Activated CD8-positive, alpha-beta memory T cell treated with anti-CD3 and anti-CD28 coated beads, Interleukin-2, amount 50 U/mL, for 24 hours (primary cell): ENCODE data around the gene PIK3CD.

Experiments used
- DNase-seq: peaks from one replicate; pipeline ENCODE4 v3.0.0-alpha.2; 2020; ENCODE audit errors: extremely low read depth

The PIK3CD gene

DNA sequence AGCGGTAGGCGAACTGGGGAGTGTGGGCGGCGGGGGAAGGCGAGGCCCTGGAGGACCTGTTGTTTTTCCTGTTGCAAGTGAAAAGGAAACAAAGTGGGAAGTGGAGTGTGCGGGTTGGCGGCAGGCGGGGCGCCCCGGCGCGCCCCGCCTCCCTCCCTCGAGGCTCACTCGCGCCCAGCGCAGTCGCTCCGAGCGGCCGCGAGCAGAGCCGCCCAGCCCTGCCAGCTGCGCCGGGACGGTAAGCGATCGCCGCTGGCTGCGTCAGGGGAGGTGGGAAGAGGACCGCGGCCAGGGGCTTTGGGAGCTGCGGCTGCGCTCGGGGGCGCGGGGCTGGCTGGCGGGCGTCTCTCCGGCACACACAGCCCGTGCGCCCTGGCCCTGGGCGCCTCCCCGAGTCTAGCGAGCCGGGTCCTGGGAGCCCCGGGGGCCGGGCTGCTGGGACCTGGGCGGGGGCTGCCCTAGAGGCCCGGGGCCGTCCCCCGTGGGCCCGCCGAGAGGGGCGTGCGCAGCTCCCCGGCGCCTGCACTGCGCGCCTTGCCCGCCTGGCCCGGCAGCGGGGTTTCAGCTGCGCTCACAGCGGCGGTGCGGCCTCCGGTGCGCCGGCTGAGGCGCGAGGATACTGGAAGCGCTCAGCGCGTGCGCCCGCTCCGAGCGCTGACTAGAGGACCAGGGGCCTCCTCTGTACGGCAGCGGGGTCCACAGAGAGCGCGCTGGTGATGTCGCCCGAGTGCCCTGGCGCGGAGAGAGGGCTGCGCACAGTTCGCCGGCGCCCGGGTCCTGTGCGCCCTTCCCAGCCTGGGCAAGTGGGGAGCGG, at the start of gene PIK3CD:
Gene PIK3CD, plus strand, starts transcription at position 167 of the 814 bp plus-strand sequence. CDS start 58,725 bp downstream, outside the sequence.
- DNase-seq: no peak

DNA sequence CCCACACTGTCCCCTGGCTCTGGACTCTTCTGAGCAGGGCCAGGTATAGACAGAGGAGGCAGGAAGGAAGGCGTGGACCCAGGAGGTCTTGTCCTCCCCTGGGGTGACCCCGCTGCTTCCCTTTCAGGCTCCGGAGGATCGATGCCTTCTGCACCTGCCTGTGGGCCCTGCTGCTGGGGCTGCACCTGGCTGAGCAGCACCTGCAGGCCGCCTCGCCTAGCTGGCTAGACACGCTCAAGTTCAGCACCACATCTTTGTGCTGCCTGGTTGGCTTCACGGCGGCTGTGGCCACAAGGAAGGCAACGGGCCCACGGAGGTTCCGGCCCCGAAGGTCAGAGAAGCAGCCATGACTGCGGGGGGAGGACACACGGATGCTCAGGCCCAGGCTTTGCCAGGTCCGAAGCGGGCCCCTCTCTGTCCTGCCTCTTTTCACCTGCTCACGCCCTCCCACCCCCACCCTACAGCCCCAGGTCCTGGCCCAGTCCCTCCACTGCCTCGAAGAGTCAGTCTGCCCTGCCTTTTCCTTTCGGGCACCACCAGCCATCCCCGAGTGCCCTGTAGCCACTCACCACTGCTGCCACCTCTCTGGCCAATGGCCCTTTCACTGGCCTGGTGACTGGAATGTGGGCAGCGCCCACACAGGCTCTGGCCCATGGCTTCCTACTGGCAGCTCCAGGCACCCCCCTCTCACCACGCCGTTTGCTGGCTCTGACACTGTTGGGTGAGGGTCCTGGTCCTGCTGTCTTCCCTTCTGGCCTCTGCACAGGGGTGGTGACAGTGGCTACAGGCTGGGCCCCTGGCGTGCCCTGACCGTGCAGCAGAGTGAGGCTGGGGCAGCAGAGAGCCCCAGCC, 49.4 kb upstream of the PIK3CD start:
- DNase-seq: no peak

DNA sequence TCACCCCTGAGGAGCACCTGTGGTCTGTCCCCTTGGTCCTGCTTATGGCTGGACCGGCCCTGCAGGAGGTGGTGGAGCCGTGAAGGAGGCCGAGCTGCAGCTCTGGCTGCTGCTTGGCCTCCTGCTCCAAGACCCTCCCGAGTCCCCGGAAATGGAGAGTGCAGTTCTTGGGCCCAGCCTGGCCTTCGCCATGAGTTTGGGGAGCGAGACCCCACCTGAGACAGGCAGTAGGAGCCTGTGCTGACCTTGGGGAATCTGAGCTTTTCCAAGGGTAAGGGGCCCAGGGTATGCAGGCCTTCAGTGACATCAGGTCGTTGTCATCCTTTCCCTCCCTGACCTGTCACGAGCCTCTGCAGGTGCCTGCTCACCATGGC, 48.8 kb upstream of the PIK3CD start:
- no peak for DNase-seq

DNA sequence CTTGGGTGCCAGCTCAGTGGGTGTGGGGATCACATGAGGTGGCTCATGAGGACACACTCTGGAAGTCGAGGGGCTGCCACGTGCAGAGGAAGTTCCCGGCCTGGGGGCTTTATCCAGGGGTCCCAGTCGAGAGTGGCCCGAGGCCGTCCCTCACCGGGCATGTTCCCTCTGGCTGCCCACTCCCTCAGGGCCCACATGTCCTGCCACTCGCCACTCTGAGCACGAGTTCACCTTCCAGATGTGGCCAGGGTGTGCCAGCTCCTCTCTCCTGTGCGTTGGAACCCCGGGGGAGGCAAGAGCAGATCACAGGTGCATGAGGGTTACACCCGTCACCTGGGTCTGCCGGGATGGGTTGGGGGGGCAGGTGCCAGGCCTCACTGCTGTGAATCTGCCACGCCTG, 48.2 kb upstream of the PIK3CD start:
- no peak for DNase-seq

DNA sequence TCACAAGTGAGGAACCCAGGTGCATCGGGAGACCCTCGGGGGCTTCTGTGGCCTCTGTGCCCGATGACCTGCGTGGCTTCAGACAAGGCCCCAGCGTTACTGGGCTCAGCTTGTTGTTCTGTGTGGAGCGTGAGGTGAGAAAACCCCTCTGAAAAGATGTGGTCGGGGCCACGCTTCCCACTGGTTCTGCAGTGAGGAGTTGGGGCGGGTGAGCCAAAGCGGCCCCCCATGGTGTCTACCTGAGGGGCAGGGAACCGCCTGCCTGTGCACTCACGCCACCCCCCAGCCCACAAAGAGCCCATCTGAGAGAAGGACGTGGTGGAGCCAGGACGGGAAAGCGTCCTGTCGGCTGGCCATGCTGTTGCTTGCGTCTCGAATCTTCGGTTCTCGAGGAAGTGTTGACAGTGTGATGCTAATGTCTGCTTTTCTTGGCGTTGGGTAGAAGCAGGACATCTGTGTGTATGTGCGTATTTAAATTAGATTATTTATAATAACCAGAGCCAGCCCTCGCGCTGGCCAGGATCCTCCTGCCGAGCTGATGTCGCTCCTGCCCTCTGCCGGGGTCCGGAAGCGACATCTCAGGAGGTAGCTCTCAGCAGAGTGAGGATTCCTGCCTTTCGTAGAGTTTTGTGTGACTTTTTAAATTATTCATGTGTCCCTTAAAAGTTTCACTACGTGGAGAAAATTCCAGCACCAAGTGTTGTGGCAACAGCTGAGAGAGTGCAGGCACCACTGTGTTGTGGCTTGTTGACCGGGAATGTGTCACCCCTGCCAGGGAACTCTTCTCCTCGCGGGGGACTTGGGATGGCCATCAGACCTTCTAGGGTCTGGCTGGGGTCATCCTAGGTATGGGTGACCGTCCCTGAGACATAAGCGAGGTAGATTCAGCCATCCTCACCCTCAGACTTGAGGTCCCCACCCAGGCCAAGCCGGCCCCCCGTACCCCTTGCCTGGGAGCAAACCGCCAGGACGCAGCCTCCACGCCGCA, 47.5 kb upstream of the PIK3CD start:
- no peak for DNase-seq

DNA sequence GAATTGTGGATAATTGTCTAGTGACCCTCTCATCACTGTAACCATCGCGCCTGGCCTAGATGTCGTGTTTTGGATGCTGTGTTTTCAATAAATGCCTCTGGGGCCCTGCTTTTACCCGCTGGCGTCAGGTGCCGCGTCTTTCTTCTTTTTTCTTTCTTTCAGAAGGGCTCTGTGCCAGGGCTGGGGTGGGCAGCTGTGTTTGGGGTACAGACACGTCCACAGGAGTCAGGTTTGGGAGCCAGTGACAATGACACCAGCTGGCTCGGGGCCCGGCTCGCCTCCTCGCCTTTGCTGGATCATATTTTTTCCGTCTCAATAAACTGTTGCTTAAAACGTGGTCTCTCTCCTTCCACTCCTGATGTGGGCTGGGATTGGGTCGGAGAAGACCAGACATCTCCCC, 46.7 kb upstream of the PIK3CD start:
- no peak for DNase-seq

DNA sequence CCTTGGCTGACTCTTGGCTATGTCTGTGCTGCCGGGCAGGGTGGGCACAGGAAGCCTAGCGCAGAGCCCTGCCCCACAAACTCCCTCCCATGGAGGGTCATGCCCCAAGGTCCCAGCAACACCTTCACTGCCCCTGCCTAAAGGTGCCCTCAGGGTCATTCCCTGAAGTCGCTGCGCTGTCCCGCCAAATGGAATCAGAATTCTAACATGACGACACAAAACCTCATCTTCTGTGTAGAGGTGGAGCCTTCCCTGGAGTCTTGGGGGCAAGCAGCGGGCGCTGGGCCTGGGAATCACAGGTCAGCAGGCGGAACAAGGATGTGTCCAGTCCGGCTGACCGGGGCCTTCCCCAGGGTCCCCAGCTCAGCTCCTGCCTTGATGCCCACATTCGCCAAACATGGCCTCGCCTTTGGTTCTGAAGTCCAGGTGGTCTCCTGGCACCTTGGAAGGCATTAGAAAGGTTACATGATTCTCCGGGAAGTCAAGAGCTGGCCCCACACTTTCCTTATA, 45.5 kb upstream of the PIK3CD start:
- no peak for DNase-seq

DNA sequence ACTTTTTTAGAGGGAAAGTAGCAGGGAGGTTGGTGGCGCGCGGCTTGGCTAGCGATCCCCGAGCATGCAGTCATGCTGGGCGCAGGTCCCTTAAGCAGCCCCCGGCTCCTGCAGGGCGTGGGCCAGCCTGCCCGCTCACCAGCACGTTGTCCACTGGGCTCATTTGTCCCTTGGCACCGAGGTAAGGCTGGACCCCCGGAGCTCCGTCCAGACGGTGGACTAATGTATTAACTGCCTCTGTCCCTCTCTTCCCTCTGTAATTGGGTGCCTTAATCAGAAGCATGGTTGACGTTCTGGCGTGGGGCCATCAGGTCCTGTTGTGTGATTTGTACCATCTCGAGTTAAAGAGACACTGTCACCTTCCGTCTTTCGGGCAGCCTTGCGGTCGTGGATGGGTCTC, 45.1 kb upstream of the PIK3CD start:
- DNase-seq: no peak

DNA sequence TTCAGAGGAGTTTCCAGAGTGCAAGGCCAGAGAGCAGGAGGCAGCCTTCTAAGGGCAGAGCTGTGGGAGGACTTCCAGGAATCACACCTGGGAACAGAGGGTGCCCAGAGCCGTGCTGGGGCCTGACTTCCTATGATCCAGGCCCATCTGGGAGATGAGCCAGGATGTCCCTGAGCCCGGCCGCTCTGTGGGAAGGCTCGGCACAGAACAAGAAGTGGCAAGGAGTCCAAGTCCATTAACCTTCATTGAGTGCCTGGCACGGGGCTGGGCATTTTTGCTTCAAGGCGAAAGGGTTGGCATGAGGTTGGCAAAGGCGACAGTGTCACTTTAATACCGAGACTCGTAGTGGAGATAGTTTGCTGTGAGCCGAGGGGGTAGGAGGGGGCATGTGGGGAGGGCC, 44.6 kb upstream of the PIK3CD start:
- no peak for DNase-seq

DNA sequence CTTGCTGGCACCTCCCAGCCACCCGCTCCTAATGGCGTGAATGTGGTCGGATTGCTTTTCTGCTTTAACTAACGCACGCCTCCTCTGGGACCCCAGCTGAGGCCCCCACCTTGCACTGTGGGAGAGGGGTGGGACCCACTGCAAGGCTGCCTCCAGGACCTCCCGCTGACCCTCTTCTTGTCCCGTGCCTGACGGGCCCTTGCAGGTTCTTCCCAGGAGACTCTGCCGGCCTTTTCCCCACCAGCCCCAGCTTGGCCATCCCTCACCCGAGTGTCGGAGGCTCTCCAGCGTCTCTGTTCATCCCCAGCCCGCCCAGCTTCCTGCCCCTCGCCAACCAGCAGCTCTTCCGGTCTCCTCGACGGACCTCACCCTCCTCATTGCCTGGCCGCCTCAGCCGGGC, 44.2 kb upstream of the PIK3CD start:
- no peak for DNase-seq

DNA sequence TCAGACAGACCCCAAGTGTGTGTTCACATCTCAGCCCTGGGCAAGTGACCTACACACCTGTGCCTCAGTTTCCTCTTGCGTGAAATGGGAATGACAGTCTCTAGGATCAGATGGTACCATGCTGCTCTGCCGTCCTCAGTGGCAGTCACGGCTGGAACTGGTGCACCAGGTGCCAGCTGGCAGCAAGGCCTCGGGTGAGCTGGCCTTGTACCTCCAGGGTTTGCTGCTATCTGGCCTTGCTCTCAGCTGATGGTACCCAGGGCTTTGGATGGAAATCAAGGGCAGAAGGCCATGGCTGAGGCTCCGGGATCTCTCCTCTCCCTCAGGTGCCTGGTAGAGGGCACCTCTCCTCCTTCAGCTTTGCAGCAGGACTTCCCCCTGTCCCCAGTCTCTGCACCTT, 41.5 kb upstream of the PIK3CD start:
- DNase-seq: no peak

DNA sequence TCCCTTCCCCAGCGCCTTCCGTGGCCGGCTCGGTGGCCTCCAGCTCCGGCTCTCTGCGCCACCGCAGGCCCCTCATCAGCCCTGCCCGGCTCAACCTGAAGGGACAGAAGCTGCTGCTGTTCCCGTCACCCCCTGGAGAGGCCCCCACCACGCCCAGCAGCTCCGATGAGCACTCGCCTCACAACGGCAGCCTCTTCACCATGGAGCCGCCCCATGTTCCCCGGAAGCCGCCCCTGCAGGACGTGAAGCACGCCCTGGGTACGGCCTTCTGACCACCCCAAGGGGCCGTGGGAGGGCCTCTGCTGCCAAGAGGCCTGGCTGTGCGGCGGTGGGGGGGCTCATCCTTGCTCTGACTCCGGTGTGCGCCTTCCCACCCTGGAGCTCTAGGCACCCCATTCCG, 41.0 kb upstream of the PIK3CD start:
- DNase-seq: no peak

DNA sequence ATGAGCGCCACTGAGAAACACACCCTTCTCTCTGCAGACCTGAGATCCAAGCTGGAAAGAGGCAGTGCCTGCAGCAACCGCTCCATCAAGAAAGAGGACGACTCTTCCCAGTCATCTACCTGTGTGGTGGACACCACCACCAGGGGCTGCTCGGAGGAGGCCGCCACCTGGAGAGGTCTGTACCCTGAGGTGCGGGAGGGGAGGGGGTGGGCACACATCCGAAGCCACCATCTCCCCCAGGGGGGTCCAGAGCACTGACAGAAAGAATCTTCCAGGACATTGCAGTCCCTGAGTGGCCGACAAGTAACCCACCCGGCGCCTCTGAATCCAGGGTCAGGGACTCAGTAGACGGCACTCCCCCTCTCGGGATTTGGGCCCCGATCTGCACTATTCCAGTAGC, 39.8 kb upstream of the PIK3CD start:
- no peak for DNase-seq

DNA sequence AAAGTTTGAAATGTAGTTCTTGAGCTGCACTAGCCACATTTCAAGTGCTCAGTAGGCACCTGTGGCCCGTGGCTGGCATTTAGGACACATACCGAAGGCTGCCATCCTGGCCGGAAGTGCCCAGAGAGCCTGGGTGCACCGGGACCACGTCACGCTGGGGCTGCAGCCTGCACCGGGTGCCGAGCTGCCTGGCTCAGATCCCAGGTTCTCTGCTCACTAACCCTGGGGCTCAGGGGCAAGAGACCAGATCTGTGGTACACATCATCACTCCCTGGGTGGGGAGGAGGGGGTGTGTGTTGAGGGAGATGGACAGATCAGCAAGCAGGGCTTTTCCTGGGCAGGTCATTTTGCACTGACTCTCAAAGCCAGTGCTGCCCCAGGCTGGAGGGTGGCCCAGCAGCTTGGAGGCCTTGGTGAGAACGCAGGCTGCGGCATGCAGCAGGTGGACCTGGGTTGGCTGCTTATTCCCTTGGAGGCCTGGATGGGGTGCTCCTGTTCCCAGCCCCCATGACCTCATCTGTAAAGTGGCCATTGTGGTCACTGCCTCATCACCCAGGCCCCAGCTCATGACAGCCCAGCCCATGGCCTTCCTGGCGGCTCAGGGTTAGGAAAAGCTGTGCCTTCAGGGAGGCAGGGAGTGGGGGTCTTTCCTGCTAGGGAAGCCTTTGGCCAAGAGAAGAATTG, 39.2 kb upstream of the PIK3CD start:
- no peak for DNase-seq

DNA sequence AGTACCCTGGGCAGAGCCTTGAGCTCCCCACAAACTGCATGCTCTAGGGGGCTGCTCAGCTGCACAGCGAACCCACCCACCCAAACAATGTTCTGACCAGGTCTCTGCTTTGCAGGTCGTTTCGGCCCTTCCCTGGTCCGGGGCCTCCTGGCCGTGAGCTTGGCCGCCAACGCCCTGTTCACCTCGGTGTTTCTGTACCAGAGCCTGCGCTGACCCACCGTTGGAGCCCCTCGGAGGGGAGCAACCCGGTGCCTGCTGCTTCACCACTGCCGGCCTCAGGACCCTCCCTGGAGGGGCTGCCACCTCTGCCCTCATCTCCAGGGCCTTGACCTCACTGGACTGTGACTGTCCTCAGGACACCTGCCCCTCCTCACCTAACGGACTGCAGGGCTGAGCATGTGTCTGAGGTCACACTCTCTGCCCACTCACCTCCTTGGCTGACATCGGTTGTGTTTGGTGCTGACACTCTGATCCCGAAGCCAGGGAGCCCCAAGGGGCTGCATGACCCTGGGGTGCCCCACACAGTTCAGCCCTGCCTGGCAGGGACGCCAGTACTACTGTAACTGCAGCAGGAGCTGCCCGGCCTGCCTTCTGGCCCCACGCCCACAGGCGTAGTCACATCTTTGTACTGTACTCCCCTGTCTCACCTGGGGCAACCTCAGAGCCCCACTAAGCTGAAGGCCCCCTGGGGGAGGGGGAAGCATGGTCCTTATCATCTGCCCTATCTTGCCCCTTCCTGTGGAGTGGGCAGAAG, 38.5 kb upstream of the PIK3CD start:
- DNase-seq: no peak

DNA sequence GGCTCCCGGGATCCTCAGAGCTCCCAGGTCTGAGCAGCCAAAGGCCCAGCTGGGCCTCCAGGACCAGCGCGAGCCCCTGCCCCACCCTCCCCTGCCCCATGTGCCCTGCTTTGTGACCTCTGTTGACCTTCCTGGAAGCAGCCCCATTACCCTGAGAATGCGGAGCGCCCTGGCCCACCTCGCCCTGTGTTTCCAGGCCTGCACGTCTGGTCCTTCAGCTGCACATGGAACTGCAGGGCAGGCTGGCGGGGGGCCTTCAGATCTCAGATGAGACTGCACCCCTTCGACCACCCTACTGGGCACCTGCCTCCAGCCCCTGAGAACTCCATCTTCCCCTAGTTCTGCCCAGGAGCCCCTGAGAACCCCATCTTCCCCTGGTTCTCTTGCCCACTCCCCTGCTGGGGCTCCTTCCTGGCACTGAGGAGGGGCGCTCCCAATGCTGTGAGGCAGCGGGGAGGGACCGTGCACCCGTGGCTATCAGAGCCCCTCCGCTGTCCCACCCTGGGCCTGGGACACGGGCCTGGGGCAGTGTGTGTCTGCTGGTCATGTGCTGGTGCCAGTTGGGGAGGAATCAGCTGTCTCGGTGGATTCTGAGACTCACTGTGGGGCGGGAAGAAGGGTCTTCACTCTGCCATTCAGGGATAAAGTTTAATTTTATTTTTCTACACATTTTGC, 37.8 kb upstream of the PIK3CD start:
- no peak for DNase-seq

DNA sequence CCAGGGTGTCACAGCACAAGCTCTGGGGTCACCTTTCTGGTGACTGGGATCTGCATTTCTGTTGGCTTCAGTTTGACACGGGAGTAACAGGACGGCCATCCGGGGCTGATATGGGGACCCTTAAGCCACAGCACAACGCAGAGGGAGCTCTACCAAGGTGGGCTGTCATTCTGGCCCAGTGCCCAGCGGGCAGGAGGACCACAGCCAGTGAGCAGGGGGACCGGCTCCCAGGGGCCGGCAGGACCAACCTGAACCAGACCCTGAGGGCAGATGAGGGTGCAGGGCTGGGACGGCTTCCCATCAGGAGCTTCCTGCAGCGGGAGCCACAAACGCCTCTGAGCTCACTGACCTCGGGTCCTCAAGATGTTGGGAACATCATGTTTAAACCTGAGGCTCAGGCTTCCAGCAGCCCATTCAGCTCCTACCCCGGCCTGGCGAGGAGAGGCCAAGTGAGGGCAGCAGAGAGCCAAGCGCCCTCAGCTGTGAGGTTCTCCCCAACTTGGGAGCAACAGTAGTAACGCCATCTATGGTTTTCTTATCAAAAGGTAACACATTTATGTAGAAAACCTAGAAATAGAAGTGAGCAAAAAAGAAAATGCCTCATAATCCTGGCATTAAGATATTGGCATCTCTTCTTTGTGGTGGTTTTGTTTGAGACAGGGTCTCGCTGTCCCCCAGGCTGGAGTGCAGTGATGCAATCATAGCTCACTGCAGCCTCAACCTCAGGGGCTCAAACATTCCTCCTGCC, 36.0 kb upstream of the PIK3CD start:
- DNase-seq: no peak

DNA sequence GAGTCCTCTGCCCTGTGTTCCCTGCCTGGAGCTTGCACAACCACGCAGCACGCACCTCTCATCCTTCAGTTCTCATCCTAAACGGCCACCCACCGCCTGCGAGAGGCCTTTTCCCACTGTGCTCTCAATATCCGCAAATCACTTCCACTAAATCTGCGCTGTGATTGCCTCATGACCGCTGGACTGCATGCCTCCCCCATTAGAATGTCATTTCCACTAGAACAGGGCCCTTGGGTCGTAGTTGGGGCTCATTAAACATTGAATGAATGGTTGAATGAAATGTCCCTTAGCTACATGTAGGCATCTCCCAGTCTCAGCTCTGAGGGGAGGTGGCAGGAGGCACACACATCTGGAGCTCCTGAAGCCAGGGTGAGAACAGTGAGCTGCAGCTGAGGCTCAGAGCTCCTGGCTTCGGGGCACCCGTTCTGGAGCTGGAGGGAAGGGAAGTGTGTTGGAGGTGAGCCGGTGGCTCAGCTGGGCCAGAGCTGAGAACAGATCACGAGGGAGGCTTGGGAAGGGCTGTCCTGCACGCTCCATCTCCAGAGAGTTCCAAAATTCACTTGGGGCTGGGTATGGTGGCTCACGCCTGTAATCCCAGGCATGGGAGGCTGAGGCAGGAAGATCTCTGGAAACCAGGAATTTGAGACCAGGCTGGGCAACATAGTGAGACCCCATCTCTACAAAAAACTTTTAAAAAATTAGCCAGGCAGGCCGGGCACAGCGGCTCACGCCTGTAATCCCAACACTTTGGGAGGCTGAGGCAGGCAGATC, 32.4 kb upstream of the PIK3CD start:
- DNase-seq: no peak
